ENCODE data around the gene IL10RA.

GRCh38 chr11:118049771-118050170, 63.6 kb downstream of the IL10RA start:
- no peak for TF ChIP-seq CTCF (IDR thresholded peaks at IDR 0.05; ENCODE audit: low read depth, low read length)
- TF ChIP-seq EZH2phosphoT487 (IDR thresholded peaks at IDR 0.05; ENCODE audit: low read depth) = no peak

Measured in OCI-LY3 (cell line).